Islet of Langerhans (tissue), 1 donor: Measurements from ENCODE around the gene POLR1E.

ENCODE experiments used
- FAIRE-seq: peaks from one replicate; lab custom pipeline; 2011; peaks lifted over from hg19 to GRCh38; lab: Jason Lieb, UNC

POLR1E gene

DNA sequence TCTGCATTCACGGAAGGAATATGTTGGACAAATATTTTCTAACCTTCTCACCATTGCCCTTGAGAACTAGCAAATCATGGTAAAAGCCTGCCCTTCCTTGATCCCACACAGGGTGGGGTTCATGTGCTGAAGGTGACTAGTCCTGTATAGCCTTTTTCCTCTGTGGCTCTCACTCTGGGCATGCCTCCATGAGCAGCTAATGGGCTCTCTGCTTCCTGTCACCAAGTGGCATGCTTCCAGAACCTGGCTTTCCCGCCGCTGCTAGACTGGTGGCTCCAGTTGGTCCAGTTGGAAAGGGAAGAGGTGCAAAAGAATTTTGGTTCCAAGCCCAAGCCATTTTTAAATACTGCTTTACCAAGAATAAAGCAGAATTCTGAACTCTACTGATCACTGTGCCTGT, 54.9 kb downstream of the POLR1E start:
- no peak for FAIRE-seq

DNA sequence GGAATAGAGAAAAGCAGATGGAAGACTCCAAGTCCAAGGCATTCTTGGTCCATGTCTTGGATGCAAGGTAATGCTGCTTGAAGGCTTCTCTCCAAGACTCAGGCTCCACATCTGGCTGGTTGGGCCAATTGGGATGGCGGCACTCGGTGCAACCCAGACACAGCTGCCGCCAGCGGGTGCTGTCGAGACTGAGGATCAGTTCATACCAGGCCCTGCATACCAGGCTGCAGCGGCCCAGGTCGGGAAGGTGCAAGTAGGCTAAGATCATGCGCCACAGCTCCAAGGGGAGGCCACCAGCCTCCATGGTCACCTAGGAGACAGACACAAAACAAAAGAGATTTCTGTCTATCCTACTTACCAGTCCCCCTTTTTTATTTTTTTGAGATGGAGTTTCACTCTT, 55.7 kb downstream of the POLR1E start:
- FAIRE-seq: no peak

DNA sequence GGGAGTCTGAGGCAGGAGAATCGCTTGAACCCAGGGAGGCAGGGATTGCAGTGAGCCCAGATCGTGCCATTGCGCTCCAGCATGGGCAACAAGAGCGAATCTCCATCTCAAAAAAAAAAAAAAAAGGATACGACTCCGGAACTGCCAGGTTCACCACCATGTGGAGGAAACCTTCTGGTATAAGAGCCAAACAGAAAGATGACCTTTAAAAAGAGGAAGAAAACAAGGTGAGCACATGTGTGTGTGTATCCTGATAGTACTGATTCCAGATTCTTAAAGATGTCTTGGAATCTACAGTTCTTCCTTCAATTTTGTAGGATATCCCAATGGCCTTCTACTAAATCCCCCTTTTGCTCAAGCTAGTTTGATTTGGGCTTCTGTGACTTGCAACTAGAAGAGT, 56.7 kb downstream of the POLR1E start:
- FAIRE-seq: no peak

DNA sequence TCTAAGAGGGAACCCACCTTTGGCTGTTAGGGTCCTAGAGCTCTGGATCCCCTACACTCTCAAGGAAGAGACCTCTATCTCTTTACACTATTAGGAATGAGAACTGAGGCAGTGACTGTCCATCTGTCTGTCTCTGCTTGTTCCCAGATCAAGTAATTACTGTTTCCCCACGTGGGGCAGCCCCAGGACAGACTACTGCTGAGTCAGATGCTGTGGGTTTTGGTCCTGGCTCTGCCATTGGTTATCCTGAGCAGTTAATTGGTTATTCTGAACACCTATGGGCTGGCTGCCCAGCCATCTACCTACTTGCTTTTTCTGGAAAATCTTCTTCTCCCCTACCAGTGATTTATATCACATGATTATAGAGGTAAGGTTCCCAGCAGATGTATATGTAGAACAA, 57.1 kb downstream of the POLR1E start:
- no peak for FAIRE-seq

DNA sequence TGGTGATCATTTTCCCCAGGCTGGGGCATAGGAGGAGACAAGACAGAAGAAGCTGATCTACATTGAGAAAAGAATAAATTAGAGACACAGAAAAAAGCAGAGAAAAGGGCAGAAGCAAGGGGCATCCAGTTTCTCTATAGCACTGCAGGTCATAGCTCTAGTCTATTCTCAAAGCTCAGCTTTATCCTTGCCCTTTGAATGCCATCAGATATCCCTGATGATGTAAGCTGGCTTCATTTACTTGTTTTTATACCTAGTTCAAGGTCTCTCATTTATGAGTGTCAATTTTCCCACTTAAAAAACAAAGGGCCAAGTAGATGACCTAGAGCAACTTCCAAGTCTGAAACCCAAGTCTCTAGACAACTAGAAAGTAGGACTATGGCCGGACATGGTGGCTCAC, 57.7 kb downstream of the POLR1E start:
- no peak for FAIRE-seq

DNA sequence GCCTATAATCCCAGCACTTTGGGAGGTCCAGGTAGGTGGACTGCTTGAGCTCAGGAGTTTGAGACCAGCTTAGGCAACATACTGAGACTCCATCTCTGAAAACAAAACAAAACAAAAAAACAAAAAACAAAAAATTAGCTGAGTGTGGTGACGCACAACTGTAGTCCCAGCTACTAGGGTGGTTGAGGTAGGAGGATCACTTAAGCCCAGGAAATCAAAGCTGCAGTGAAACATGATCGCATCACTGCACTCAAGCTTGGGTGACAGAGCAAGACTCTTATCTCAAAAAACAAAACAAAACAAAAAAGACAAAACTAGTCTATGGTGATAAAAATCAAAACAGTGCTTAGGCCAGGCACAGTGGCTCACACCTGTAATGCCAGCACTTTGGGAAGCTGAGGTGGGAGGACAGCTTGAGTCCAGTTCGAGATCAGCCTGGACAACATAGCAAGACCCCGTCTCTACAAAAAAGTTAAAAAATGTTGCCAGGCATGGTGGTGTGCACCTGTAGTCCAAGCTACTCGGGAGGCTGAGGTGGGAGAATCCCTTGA, 61.7 kb downstream of the POLR1E start:
- no peak for FAIRE-seq

DNA sequence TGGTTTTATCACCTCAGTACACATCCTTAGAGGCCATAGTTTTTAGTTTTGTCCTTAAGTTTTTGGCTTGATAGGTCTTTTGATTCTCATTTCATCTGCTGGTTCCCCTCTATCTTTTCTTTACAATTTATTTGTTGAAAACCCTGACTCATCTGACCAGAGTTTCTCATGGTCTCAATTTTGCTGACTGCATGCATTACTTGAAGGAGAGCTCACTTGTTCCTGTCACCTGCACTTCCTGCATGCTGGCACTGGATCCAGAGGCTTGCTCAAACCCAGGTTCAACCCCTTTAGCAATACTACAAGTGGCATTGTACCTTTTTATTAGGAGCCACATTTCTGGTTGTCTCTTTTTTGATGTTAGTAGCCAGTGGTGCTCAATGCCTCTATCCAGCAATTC, 63.8 kb downstream of the POLR1E start:
- no peak for FAIRE-seq

DNA sequence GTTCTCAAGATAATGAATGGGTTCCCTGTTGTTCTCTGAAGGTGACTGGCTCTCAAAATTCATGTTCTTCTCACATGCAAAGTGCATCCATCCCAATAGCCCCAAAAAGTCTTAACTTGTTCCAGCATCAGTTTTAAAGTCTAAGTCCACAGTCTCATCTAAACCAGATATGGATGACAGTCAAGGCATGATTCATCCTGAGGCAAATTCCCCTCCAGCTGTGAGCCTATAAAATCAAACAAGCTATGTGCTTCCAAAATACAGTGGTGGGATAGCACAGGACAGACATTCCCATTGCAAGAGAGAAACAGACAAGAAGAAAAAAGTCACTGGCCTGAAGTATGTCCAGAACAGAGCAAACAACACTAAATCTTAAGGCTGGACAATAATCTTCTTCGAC, 65.0 kb downstream of the POLR1E start:
- no peak for FAIRE-seq

DNA sequence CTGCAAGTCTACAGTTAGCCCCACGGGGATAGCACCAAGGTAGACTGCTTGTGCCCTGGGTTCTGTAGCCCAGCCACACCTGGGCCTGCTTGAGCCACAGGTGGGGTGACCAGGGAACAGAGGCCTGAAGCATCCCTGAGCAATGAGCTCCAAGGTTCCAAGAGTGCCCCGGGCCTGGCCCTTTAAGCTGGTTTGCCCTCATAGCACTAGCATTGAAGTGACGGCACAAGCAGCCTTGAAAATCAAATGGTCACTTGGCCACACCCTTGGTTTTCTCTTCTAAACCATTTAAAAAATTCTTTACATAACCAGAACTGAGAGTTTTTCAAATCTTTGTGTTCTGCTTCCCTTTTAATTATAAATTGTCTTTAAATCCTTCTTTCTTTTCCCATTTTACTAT, 65.7 kb downstream of the POLR1E start:
- FAIRE-seq: no peak

DNA sequence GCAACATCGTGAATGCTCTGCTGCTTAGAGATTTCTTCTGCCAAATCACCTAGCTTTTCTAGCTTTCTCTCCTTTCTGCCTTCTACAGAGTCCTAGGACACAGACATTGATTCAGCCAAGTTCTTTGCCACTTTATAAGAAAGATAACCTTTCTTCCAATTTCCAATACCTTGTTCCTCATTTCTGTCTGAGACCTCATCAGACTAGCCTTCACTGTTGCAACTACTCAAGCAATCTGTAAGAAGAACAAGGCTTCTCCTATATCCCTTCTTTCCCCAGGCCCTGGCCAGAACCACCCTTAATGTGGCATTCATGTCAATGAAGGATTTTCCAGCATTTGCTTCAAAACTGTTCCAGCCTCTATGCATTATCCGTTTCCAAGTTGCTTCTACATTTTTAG, 66.1 kb downstream of the POLR1E start:
- no peak for FAIRE-seq
